ENCODE measurements around the gene TTC33.

TTC33 gene

DNA sequence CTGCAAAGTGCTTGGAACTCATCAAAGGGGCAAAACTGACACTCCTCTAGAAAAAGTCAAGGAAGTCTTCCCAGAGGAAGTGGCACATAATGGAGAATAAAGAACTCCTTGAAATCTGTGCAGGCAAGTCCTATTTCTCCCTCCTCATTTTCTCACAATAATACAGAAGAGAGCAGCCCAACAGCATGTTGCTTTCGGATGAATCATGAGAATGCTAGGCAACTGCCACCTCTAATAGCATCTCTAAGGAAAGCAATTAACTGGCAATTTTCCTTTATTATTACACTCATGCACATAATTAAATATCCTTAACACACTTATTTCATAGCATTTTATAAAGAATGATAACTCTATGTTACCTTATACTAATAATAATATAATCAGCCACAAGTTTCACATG is 198.3 kb downstream of the TTC33 start:
- DNase-seq: no peak

DNA sequence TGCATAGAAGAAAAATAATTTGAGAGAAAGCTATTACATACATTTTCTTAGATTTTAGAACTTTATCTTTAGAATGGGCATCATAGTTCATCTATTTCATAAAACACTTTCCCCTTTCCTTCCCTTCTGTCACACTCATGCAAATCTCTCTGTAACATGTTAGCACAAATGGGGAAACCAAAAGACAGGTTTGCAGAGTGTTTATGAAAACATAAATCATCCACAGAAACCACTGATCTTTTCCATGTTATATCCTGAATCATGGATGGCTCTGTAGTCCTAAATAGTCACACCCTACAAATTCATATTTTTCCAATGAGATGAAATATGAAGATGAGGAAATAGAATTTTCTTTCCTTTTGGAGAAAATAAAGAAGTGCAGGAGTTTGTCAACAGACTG is 198.9 kb downstream of the TTC33 start:
- DNase-seq: no peak

DNA sequence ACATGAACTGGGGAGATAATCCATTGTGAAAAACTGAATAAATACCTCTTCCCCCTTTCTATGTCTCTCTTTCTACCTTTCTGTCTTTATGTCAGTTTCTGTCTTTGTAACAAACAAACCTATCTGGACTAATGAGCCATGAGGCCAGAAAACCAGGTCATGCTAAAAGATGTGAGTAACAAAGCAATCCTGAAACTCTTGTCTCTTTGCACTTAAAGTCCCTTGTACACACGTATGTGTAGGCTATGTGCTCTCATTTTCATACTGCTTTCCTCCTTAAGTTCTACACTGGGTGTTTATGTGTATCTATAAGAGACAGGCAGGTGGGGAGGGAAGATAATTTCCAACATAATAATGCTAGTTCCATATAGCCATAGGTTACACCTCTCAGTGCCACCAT is 199.9 kb downstream of the TTC33 start:
- DNase-seq: no peak

DNA sequence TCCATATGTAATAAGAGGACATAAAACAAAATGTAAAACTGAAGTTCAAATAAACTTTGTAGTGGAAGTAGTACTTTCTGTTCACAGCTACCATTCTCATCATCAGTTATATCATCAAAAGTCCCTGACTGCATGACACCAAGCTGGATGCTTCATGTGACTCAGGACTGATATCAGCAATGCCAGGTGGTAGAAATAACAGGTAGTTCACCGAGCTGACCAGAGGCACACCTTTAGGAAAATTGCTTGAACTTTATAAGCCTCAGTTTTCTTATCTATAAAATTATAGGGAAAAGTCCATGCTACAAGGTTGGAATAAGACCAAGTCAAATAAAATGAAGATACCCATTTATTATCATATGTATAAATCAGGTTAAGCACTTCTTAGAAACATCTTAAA is 200.9 kb downstream of the TTC33 start:
- no peak for DNase-seq

DNA sequence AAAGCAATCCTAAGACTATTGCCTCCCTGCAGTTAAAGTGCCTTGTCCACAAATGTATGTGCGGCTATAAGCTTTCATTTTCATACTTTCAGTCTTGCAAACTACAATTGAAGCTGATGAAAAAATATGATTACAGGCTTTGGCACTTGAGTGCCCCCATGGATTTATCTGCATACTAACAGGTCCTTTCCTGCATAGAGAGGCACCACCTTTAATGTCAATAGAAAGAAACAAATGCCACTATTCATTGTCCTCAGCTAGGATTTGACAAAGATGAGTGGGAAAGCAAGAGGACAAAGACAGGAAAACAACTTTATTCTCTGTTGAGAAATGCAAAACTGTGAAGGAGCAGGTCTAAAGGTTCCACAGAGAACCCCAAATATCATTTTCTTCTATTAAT is 201.7 kb downstream of the TTC33 start:
- no peak for DNase-seq

DNA sequence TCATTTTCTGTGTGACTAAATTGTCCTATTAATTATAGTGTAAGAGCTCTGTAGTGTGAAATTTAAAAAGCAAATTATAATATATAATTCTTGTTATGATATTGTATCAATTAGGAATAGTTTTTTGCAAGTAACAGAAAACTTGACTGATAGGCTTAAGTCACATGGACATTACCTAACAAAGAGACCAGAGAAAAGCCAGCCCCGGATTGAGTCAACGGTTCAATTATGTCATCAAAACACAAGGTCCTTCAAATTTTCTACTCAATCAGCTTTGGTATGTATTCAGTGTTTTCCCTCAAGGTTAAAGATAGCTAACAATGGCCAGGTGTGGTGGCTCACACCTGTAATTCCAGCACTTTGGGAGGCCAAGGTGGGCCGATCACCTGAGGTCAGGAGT is 202.8 kb downstream of the TTC33 start:
- no peak for DNase-seq

DNA sequence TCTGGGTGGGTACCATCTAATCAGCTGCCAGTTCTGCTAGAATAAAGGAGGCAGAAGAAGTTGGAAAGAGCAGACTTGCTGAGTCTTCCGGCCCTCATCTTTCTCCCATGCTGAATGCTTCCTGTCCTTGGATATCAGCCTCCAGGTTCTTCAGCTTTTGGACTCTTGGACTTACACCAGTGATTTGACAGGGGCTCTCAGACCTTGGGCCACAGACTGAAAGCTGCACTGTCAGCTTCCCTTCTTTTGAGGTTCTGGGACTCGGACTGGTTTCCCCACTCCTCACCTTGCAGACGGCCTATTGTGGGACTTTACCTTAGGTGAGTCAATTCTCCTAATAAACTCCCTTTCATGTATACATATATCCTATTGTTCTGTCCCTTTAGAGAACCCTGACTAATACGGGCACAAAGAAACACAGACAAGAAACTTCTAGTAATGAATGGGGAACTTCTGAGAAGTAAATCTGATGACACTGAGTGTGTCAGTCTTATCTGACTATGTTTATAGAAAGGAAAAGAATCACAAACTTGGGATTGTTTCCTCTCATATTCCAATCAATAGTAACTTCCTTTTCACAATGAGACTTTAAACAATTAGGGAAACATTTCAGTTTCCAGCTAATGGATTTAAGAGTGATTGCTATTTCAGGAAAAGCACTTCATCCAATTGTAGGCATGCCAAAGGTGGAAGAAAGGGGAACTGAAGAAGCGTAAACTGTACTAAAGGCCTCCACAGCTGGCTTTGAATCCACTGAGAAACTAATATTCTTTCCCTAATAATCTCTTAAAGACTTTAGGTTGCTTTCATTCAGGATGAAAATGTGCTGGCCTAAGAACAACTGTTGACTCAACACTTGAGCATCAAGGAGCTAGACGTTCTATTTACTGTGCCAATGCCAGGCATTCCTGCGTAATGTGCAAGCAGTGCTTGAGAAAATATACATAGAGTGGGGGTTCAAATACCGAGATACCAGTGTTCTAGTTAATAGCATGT is 204.0 kb downstream of the TTC33 start:
- DNase-seq: no peak

DNA sequence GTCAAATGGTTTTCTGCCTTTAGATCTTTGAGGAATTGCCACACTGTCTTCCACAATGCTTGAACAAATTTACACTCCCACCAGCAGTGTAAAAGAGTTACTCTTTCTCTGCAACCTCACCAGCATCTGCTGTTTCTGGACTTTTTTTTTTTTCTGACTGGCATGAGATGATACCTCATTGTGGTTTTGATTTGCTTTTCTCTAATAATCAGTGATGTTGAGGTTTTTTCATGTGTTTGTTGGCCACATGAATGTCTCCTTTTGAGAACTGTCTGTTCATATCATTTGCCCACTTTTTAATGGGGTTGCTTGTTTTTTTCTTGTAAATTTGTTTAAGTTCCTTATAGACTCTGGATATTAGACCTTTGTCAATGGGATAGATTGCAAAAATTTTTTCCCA is 205.3 kb downstream of the TTC33 start:
- no peak for DNase-seq

DNA sequence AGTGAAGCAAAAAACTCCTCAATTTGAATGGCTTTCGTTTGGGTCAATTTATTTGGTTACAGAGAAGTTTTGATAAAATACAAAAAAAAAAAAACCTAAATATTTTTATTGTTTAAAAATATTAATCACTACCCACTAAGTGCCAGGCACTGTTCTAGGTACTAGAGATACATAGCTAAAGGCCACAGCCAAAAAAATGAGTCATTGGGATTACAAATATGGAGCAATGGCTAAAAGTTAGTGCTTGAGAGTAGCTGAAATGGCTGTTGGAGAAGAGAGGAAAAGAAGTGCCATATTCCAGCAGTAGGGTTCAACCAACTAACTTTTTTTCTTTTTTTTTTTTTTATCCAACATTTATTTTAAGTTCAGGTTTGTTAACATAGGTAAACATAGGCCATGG is 206.1 kb downstream of the TTC33 start:
- no peak for DNase-seq

DNA sequence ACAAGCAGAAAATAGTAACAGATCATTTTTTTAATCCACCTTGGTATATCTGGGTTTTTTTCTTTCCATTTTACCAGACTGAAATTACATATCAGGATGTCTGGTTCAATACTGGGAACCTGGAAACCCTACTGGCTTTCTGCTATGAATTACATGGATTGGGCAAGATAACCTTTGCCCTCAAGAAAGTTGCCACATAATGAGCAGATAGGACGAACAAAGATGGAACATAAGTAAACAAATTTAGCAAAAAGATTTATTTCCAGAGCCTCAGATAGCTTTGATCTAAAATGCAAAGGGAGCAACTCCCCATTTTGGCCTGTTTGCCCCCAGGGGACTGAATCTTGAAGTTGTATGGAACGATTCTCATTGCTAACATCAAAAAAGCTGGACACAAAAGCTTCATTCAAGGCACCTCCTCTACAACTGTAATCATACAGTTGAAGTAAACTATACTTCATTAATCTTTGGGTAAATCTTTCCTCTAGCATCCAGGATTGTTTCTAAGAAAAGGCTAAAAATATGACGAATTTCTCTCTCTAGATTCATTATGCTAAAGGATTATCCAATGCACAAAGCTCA is 207.7 kb downstream of the TTC33 start:
- DNase-seq: no peak

DNA sequence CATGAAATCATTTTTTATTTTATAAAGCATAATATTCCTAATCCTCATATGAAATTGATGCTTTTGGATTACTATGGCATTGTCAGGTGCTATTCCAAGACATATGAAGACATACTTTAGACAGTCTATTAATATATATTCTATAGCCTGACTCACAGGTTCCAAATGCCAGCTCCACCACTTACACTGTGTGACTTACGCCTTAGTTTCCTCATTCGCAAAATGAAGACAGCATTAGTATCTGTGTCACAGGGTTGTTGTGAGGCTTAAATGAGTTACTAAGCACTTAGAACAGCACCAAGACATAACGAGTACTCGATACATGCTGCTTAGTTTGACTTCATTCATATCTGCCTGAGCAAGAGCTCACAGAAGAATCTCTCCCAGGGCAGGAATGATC is 208.2 kb downstream of the TTC33 start:
- no peak for DNase-seq

DNA sequence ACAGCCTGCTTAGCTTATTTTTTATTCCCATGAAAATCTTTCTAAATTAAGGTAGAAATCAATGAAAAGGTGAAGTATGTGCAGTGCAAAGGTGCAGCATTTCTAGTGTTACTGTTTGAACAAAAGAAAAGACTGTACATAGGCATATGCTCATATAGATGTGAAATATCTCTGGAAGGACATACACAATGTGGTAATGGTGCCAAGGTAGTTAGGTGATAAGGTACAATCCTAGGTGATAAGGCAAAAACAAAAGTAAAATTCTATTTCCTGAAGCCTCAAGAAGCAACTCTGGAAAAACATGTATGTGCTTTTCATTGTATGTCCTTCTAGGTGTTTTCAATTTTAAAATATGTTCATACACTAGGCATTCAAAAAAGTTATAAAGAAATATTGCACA is 215.5 kb downstream of the TTC33 start:
- DNase-seq: no peak

DNA sequence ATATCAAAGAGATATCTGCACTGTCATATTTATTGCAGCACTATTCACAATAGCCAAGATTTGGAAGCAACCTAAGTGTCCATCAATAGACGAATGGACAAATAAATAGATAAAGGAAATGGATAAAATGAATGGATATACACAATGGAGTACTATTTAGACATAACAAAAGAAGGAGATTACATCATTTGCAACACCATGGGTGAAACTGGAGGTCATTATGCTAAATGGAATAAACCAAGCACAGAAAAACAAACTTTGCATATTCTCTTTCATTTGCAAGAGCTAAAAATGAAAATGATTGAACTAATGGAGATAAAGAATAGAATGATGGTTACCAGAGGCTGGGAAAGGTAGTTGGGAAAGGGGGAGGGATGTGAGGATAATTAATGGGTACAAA is 231.1 kb downstream of the TTC33 start:
- no peak for DNase-seq

DNA sequence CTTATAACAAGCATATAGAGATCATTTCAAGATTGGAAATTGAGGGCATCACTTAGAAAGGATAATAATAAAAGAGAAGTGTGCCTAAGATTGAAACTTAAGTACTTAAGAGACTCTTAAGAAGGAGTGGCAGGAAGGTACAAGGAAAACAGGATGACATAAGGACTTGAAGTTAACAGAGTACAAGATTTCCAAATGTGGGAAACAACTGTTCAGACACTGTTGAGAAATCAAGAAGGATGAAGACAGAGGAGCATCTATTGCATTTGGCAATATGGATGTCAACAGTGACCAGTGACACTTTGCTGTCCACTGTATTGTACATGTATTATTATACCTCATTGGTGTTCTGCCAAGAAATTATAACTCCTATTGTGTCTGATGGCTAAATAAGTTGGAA is 233.8 kb downstream of the TTC33 start:
- no peak for DNase-seq

DNA sequence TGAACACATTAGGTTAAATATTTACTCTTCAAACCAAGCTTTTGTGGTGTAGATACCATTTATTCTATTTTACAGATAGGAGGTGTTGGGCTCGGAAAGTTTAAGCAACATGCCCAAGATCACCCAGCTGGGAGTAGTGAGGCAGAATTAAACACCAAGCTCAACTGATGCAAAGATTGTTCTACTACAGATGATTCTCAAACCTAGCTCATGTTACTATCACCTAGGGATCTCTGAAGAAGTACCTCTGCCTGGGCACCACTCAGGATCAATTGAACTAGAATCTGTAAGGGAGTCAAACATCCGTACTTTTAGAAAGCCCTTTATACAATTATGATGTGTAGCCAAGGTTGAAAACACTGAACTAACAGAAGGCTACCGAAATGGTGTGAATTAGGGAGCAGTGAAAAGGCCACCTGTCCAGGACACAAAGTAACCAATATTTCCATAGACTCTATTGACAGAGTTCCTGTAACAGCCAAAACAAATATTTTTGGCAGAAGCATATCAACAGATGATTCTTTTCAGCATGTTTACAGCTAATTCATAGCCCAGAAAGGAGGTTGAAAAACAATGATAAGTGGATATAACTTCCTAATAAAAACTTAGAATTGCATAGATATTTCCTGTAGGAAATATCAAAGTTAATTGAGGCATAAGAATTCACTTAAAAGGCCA is 234.5 kb downstream of the TTC33 start:
- DNase-seq: no peak

DNA sequence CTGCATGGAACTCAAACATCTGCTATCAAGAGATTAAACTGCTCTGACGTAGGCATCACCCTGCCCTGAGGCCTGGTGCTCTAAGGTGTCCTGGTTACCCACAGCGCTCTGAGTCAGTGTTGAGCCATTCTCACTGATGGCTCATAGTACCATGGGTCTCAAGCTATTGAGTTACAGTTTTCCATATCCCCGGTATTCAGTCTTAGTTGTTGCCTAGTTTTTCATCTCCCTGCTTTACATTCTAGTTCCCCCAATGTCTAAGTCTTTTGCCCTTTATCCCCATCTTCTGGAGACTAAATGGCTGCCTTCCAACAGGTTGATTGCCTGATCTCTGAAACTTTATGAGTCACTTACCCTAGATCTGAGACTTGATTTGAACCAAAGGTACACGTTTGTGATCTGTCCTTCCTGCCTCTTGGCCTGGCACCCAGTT is 237.3 kb downstream of the TTC33 start:
- no peak for DNase-seq

DNA sequence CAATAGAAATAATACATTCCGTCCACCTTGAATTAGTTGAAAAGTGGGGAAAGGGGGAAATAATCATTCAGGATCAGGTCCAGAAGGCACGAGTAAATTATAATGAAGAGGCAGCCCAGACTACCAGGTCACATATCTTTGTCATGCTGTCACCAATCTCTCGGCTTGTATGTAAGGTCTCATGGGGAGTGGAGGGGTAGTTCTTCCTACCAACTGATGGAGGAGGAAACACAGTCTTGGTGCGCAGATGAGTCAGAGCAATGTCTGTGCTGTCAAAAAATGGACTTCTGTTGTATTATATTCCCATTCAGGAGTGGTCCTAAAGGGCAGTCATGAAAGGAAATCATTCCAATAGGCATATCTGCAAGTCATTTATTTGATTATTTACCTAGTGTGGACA is 240.3 kb downstream of the TTC33 start:
- DNase-seq: no peak

DNA sequence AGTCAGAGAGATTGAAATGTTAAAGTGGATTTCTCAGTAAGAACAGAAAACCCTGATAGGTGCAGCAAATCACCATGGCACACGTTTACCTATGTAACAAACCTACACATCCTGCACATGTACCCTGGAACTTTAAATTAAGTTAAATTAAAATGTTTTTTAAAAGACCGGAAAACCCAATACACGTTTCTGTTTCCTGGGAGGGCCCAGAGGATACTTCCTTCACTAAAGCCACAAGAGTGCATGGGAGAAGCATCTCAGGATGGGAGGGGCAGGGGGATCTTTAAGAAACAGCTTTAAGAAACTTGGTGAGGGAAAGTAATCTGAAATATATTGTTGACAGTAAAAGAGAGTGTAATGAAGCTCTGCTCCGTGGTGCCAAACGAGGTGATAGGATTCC is 240.8 kb downstream of the TTC33 start:
- DNase-seq: no peak

DNA sequence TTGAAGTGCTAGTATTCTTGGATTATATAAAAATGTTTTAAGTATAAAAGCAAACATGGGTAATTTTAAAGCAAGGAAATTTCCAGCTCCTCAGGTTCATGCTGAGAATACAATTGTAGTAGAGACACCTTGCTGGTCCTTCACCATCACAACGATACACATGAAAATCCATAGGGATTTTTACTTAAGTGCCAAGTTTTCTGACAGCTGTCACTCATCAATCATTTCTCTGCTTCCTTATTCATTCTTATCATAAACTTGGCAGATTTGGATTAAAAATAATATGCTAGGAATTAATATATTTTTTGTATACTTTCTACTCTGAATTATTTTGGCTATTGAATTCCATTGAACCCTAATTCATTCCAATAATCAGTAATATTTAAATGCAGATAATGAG is 244.0 kb downstream of the TTC33 start:
- DNase-seq: no peak

DNA sequence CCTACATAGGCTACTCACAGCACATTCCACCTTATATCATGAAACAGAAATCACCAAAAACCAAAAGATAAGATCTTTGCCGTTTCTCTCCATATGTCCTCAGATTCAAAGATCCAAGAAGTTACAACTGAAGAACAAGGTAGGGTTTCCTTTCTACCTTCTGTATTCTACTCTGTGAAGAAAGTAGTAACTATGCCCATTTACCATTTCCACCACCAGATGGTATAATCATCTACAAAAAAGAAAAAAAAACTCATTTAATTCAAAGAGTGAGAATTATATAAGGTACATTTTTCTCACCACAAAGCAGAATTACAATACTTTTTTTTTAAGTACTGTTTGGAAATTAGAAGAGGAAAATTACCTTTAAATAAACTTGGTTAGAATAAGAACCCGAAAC is 248.7 kb downstream of the TTC33 start:
- no peak for DNase-seq

DNA sequence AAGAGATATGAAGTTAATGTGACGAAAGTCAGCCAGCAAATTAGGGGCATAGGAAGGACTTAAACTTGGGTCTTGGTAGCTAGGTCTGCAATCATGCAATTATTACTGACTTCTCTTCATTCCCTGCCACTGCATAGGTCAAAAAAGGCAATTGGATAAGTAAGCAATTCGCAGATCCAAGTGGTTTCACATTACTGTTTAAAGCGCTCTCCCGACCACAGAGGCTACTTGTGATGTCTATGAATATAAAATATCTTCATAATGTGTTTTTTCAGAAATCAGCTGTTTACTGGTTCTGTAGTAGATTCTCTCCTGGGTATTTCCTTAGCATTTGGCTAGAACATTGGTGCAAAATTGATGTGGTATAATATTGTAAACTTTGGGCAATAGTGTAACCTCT is 250.7 kb downstream of the TTC33 start:
- no peak for DNase-seq

DNA sequence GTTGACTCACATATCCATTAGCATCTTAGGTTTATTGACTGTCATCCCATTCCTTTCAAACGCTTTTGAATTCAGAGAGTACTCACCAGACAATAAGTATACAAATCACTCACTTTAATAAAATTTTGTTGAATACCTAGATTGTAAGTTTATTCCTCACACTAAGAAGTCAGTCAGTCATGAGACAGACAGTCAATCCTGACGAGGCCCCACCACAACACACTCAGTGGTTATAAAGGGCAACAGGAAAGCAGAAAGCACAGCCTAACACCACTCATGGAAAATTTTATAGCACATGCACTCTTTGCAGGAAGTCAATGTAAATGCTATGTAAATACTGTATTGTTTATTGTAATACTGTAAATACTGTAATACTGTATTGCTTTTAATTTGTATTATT is 252.3 kb downstream of the TTC33 start:
- DNase-seq: no peak

DNA sequence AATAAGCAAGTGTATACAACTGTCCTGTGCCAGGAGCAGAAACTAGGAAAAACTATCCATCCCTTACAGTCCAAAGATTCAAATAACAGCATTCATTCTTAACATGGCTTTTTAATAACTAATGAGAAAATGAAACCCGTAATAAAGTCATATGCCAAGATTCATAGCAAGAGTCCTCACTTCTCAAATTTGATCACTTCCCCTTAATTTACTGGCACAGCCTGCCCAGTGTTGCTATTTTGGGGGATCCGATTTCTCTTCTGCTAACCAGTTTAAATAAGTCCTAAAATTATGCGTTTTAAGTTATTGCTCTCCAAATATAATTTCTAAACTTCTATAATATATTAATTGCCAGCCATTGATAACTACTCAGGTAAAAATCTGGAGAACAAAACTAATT is 253.0 kb downstream of the TTC33 start:
- no peak for DNase-seq

All from left hindlimb (tissue), 1 donor.